Ascending aorta (tissue), 2 donors: Measurements from ENCODE around the gene AK5. TPM values are rescaled to one million over a fixed set of nuclear protein-coding genes. Genes with fewer than 3 reads are reported as not detected.

Source experiments
- DNase-seq, 2 donors: peaks; one replicate each; pipeline ENCODE4 v3.0.0-alpha.2; 2019; ENCODE audit warnings: low spot score in 2 of 2
- H3K27ac ChIP-seq, 2 donors: fragments of 200-600 bp; sonication (generic); one replicate each; pipeline ENCODE4 v1.5.1; 2016 to 2017; ENCODE audit warnings: mild to moderate bottlenecking in 1 of 2
- H3K27me3 ChIP-seq: fragments of 200-600 bp; sonication (generic); one replicate; pipeline ENCODE4 v1.5.1; 2017
- H3K36me3 ChIP-seq, 2 donors: fragments of 200-600 bp; sonication (generic); one replicate each; pipeline ENCODE4 v1.5.1; 2016
- H3K4me1 ChIP-seq, 2 donors: fragments of 200-600 bp; sonication (generic); one replicate each; pipeline ENCODE4 v1.5.1; 2016 to 2017; ENCODE audit warnings: mild to moderate bottlenecking in 1 of 2
- H3K4me3 ChIP-seq, 2 donors: fragments of 200-600 bp; sonication (generic); one replicate each; pipeline ENCODE4 v1.5.1; 2016 to 2017; ENCODE audit warnings: mild to moderate bottlenecking in 1 of 2
- H3K9me3 ChIP-seq, 2 donors: fragments of 200-600 bp; sonication (generic); one replicate each; pipeline ENCODE4 v1.5.1; 2016
- CTCF ChIP-seq, 3 experiments: fragments of 200-600 bp in 2 of 3; fragments of 450-650 bp in 1 of 3; sonication (generic) in 2 of 3; IDR thresholded peaks; one replicate each; pipeline ENCODE4 v1.5.1; 2016 to 2019; ENCODE audit warnings: antibody characterized with exemption in 3 of 3, mild to moderate bottlenecking in 1 of 3, moderate library complexity in 1 of 3
- intact Hi-C: fragments of 100-400 bp; cut with DNase I; formaldehyde crosslinking; loops from one replicate; pipeline ENCODE4 v1.15.1; 2023
- total RNA-seq: library from RNA; depleted of rRNA; stranded (reverse); fragments of >200 nt; gene quantifications from one replicate; pipeline ENCODE4 v1.1.0, GENCODE V29; 2016

Gene AK5
- total RNA-seq, 1 donor from 2014 or later = not detected

DNA sequence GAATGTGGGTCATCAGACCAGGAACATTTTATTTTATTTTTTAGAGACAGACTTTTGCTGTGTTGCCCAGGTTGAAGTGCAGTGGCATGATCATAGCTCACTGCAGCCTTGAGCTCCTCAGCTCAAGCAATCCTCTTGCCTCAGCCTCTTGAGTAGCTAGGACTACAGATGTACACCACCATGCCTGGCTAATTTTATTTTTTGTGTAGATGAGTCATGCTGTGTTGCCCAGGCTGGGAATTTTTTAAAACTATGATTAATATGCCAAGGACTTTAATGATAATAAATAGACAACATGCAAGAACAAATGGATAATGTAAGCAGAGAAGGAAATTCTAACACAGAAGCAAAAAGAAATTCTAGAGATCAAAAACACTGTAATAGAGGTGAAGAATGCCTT lies 142.4 kb downstream of the AK5 start:
- no peaks in the 10 kb centered on the region for H3K27me3 ChIP-seq
- no peaks in the 10 kb centered on the region for H3K36me3 ChIP-seq
- no peak for TF ChIP-seq CTCF (IDR thresholded peaks at IDR 0.05)
- H3K4me3 ChIP-seq = no peak overlapping the region
- DNase-seq = no peak
- H3K27ac ChIP-seq = no peak overlapping the region
- intact Hi-C loops = no loop called here
- H3K9me3 ChIP-seq = peaks cover 0 to 14% of the 10 kb centered on the region in 2 donors
- H3K4me1 ChIP-seq = peaks cover 0 to 4% of the 10 kb centered on the region in 2 donors

GRCh38 chr1:77428068-77428467 lies 146.2 kb downstream of the AK5 start:
- no peak for TF ChIP-seq CTCF (IDR thresholded peaks at IDR 0.05)
- Histone ChIP-seq H3K4me3 (no peak overlapping the region), H3K36me3 (no peaks in the 10 kb centered on the region), H3K27me3 (no peaks in the 10 kb centered on the region), H3K27ac (no peak overlapping the region), H3K9me3 (peaks cover 0 to 14% of the 10 kb centered on the region in 2 donors), H3K4me1 (no peaks in the 10 kb centered on the region)
- DNase-seq = no peak
- intact Hi-C loops = no loop called here

DNA sequence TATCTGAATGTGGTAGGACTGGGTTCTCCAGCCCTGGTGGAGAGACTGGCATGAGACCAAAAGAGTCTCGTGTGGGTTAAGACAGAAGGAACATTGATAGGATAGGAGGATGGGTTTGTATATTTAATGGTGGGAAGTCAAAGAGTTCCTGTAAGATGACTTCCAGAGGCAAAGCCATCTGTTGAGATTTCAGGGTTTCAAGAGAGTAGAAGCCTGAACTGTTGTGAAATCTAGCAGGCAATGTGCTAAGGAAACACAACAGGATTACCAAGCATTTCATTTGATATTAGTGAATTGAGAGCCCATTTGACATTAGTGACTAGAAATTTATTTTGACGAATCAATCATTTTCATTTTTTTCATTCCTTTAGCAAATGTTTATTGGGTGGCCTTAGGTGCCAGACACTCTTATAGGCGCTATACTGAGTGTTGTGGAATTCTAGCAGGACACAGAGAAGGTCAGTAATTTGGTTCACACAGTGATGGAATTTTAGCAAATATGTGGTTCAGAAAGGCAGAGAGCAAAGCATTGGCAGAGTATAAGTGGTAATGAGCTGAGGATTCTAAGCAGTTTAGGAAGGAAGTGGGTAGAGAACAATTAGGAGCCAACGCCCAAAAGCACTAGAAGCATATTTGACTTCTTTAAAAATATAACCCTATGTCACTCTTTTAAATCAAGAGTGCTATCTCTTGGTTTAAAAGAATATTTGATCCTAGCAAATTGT lies 149.3 kb downstream of the AK5 start:
- Histone ChIP-seq H3K9me3 (peaks cover 0 to 15% of the 10 kb centered on the region in 2 donors), H3K4me3 (no peak overlapping the region), H3K4me1 (no peaks in the 10 kb centered on the region), H3K27me3 (no peaks in the 10 kb centered on the region), H3K36me3 (no peaks in the 10 kb centered on the region), H3K27ac (no peak overlapping the region)
- intact Hi-C loops = no loop called here
- no peak for TF ChIP-seq CTCF (IDR thresholded peaks at IDR 0.05)
- no peak for DNase-seq

DNA sequence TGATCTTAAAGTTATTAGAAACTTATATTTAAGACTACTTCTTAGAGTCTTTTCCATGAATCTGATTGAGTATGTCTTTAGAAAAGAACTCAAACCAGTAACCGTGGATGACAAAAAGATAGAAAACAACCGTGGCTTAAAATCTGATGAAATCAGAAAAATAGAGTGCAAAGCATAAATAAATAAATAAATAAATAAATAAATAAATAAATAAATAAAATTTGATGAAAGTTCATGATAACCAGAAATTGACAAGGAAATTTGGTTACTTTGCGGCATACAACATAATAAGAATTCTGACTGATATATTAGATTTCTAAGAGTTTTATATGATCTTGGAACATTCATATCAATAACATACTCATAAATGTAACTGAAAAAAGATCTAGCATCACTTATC lies 152.1 kb downstream of the AK5 start:
- Histone ChIP-seq H3K4me3 (no peak overlapping the region), H3K36me3 (no peaks in the 10 kb centered on the region), H3K27me3 (no peaks in the 10 kb centered on the region), H3K27ac (no peak overlapping the region), H3K9me3 (peaks cover 0 to 8% of the 10 kb centered on the region in 2 donors), H3K4me1 (peaks cover 0 to 5% of the 10 kb centered on the region in 2 donors)
- no peak for TF ChIP-seq CTCF (IDR thresholded peaks at IDR 0.05)
- DNase-seq = no peak
- intact Hi-C loops = no loop called here

- Histone ChIP-seq H3K9me3 (peaks cover 0 to 10% of the 10 kb centered on the region in 2 donors), H3K4me1 (peaks cover 0 to 5% of the 10 kb centered on the region in 2 donors), H3K4me3 (no peak overlapping the region), H3K27ac (no peak overlapping the region), H3K36me3 (no peaks in the 10 kb centered on the region), H3K27me3 (no peaks in the 10 kb centered on the region)
- intact Hi-C loops = no loop called here
- TF ChIP-seq CTCF (IDR thresholded peaks at IDR 0.05) = no peak
- DNase-seq = no peak
These were observed 153.1 kb downstream of the AK5 start for GRCh38 chr1:77434967-77435366.
